Breast epithelium (tissue), 4 donors: ENCODE data around the gene RGS1. TPM values are rescaled to one million over a fixed set of nuclear protein-coding genes. Genes with fewer than 3 reads are reported as not detected.
"Not testable (repeated sequence)": the region's sequence is repeated elsewhere in the genome, so short reads cannot be mapped to it uniquely, and the experiment has no call there.

Experiments used
- DNase-seq, 2 donors: peaks; one replicate each; pipeline ENCODE4 v3.0.0-alpha.2; 2019; ENCODE audit warnings: low spot score in 2 of 2
- H3K27ac ChIP-seq, 2 donors: fragments of 200-600 bp; sonication (generic) in 1 of 2; one replicate each; pipeline ENCODE4 v1.5.1; 2016 to 2019; ENCODE audit warnings: mild to moderate bottlenecking in 1 of 2
- H3K27me3 ChIP-seq, 2 donors: fragments of 200-600 bp; sonication (generic) in 1 of 2; one replicate each; pipeline versions ENCODE4 v1.5.1 to v1.6.0; 2017 to 2019; ENCODE audit warnings: control low read depth in 1 of 2, mild to moderate bottlenecking in 1 of 2
- H3K36me3 ChIP-seq: fragments of 200-600 bp; one replicate; pipeline ENCODE4 v1.5.1; 2019
- H3K4me1 ChIP-seq, 2 donors: fragments of 200-600 bp; sonication (generic); one replicate each; pipeline ENCODE4 v1.5.1; 2016 to 2019; ENCODE audit warnings: control low read depth in 1 of 2
- H3K4me3 ChIP-seq, 3 donors: fragments of 200-600 bp; sonication (generic); 1 replicate in 2 of 3; 2 replicates in 1 of 3; pipeline ENCODE4 v1.5.1; 2016 to 2019; ENCODE audit warnings: mild to moderate bottlenecking in 3 of 3, moderate library complexity in 2 of 3
- H3K9me3 ChIP-seq, 2 donors: fragments of 200-600 bp; sonication (generic) in 1 of 2; one replicate each; pipeline ENCODE4 v1.5.1; 2016 to 2019; ENCODE audit warnings: control low read depth in 1 of 2
- POLR2A ChIP-seq: fragments of 450-650 bp; IDR thresholded peaks from one replicate; pipeline ENCODE4 v1.6.1; 2016; ENCODE audit warnings: antibody characterized with exemption, mild to moderate bottlenecking, moderate library complexity
- POLR2AphosphoS5 ChIP-seq, 3 donors: sonication (generic); formaldehyde crosslinking; IDR thresholded peaks; one replicate each; pipeline ENCODE4 v1.6.1; 2017; ENCODE audit warnings: antibody characterized with exemption in 3 of 3
- intact Hi-C: fragments of 100-400 bp; cut with DNase I; formaldehyde crosslinking; loops from one replicate; pipeline ENCODE4 v1.15.1; 2023; ENCODE audit warnings: low total_unique reads
- total RNA-seq, 3 donors: library from RNA; depleted of rRNA; stranded (reverse); fragments of >200 nt; gene quantifications; one replicate each; pipeline ENCODE4 v1.1.0, GENCODE V29; 2016
- TF ChIP-seq, protein P1 (sequence below), 3 donors: fragments of 450-650 bp; IDR thresholded peaks; one replicate each; pipeline ENCODE4 v1.5.1; 2016 to 2017; ENCODE audit warnings: antibody characterized with exemption in 3 of 3, mild to moderate bottlenecking in 3 of 3, moderate library complexity in 3 of 3

The RGS1 gene
- total RNA-seq, 3 donors from 2014 or later: 13.6 to 210 (median 189) TPM

DNA sequence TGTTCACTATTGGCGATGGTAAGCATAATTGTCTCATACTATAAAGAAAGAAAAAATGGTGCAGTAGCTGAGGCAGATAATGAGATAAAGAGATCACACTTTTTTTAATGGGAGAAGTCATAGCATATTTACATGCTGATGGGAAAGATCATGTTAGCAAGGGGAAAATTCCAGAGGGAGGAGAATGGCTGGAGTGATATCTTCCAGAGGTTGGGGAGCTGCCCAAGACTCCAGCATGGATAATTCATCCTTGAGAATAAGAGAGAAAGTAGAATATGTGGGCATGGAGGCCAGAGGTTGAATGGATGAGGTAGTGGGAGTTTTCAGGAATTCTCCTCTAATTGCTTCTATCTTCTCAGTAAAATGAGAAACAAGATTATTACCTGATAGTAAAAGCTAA lies 45.8 kb upstream of the RGS1 start:
- Histone ChIP-seq H3K4me3 (no peak overlapping the region), H3K36me3 (no peaks in the 10 kb centered on the region), H3K27ac (peak overlapping the region; percentile 45 to 63), H3K9me3 (no peaks in the 10 kb centered on the region), H3K27me3 (no peaks in the 10 kb centered on the region), H3K4me1 (peaks cover 0 to 7% of the 10 kb centered on the region in 2 donors)
- TF ChIP-seq POLR2A (no peak), POLR2AphosphoS5 (IDR thresholded peaks at IDR 0.05) (no peak)
- TF ChIP-seq, protein P1, sequence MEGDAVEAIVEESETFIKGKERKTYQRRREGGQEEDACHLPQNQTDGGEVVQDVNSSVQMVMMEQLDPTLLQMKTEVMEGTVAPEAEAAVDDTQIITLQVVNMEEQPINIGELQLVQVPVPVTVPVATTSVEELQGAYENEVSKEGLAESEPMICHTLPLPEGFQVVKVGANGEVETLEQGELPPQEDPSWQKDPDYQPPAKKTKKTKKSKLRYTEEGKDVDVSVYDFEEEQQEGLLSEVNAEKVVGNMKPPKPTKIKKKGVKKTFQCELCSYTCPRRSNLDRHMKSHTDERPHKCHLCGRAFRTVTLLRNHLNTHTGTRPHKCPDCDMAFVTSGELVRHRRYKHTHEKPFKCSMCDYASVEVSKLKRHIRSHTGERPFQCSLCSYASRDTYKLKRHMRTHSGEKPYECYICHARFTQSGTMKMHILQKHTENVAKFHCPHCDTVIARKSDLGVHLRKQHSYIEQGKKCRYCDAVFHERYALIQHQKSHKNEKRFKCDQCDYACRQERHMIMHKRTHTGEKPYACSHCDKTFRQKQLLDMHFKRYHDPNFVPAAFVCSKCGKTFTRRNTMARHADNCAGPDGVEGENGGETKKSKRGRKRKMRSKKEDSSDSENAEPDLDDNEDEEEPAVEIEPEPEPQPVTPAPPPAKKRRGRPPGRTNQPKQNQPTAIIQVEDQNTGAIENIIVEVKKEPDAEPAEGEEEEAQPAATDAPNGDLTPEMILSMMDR (IDR thresholded peaks at IDR 0.05): no peak
- intact Hi-C loops: loop anchor here (10.0 kb wide), 1 partner anchor 385 kb away; no protein-coding TSS in a partner anchor
- DNase-seq: no peak

DNA sequence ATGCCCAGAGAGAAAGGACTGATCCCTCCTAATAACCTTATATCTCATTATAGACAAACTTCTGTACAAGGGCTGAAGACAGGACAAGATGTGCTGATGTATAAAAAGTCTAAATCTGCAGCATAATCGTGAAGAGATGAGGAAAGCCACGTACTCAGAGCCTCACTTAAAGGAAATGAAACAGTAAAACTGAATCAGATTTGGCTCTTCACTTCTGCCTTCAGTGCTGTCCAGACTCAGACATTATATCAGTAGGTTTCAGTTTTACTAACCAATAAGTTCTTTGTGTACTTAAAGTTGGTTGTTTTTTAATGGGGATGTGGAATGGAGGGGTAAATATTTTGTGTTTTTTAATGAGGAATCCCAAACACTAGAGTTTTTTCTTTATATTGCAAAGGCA lies 45.3 kb upstream of the RGS1 start:
- no peaks in the 10 kb centered on the region for H3K36me3 ChIP-seq
- TF ChIP-seq POLR2AphosphoS5 (IDR thresholded peaks at IDR 0.05): no peak
- TF ChIP-seq, protein P1 (IDR thresholded peaks at IDR 0.05): no peak
- TF ChIP-seq POLR2A: no peak
- H3K9me3 ChIP-seq: no peaks in the 10 kb centered on the region
- H3K27ac ChIP-seq: peak overlapping the region in 1 of 2 donors; percentile 63
- intact Hi-C loops: no loop called here
- no peaks in the 10 kb centered on the region for H3K27me3 ChIP-seq
- no peak overlapping the region for H3K4me3 ChIP-seq
- H3K4me1 ChIP-seq: peaks cover 0 to 7% of the 10 kb centered on the region in 2 donors
- no peak for DNase-seq

- H3K9me3 ChIP-seq, H3K27me3 ChIP-seq, intact Hi-C loops, H3K36me3 ChIP-seq, H3K4me1 ChIP-seq, H3K4me3 ChIP-seq: not testable (repeated sequence)
- DNase-seq: peak in 1 of 2 donors; percentile 43
- peak overlapping the region in 1 of 2 donors; percentile 63 for H3K27ac ChIP-seq
Measured at GRCh38 chr1:192531037-192531703, 44.4 kb upstream of the RGS1 start.

DNA sequence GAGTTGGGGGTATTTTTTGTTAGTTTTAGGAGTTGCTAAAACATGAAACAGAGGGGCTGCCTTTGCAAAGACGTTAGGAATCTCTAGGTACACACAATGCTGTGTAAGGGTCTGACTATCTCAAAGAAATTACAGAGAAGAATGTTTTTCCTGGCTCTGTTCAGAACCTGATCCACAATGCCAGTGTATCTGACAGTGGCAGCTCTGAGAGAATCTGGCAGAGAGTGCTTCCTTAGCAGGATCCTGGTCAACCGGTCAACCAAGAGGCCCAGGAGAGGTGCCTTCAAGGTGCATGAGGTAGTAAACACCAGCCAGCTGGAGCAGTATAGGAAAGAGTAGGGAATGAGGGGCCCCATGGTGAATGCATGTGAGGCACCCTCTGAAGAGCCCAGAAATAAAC lies 40.9 kb upstream of the RGS1 start:
- Histone ChIP-seq H3K36me3 (no peaks in the 10 kb centered on the region), H3K9me3 (no peaks in the 10 kb centered on the region), H3K27me3 (no peaks in the 10 kb centered on the region), H3K4me3 (no peak overlapping the region), H3K4me1 (peaks cover 0 to 4% of the 10 kb centered on the region in 2 donors), H3K27ac (peak overlapping the region; percentile 19 to 46)
- DNase-seq: no peak
- TF ChIP-seq, protein P1 (IDR thresholded peaks at IDR 0.05): no peak
- TF ChIP-seq POLR2A (no peak), POLR2AphosphoS5 (IDR thresholded peaks at IDR 0.05) (no peak)
- intact Hi-C loops: no loop called here

- intact Hi-C loops: no loop called here
Measured at GRCh38 chr1:192535916-192536664, 39.5 kb upstream of the RGS1 start.

More at GRCh38 chr1:192535916-192536664, 39.5 kb upstream of the RGS1 start:
- Histone ChIP-seq H3K9me3 (no peaks in the 10 kb centered on the region), H3K27me3 (no peaks in the 10 kb centered on the region), H3K4me1 (no peaks in the 10 kb centered on the region), H3K4me3 (no peak overlapping the region), H3K36me3 (no peaks in the 10 kb centered on the region), H3K27ac (no peak overlapping the region)
- DNase-seq: no peak
- TF ChIP-seq POLR2A (no peak), POLR2AphosphoS5 (IDR thresholded peaks at IDR 0.05) (no peak)
- TF ChIP-seq, protein P1 (IDR thresholded peaks at IDR 0.05): no peak
